ENCODE measurements around the gene STAC3. TPM values are rescaled to one million over a fixed set of nuclear protein-coding genes. Genes with fewer than 3 reads are reported as not detected.
A peak's percentile ranks its signal among the peaks of the same experiment; 100 is the strongest.

Gene STAC3
- total and polyA plus RNA-seq, 2 of the 8 experiments (the other 6 are each of a cell fraction or from before 2014, with no cell fraction given): 0.70 to 1.3 TPM

DNA sequence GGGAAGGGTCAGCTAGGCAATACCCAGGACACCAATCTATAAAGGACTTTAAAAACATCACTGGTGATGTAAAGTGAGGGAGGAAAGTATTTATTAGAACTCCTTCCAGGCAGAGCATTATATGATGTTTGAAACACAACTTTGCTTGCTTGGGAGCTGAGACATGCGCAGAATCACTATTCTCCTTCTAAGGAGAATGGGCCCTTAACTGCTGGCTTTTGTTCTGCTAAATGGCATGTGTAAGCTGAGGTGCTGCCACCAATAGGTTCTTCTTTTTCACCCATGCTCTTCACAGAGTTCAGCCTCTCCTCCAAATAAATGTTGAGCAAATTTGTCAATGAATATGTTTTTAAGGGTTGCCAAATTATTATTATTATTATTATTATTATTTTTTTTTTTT, 3.9 kb downstream of the STAC3 start:
- DNase-seq (ENCODE audit: low read depth in 1 of 2, low spot score in 2 of 2): no peak
- peaks cover 2% of the 10 kb centered on the region; the same call in 1 of the 2 replicates for H3K23me2 ChIP-seq (ENCODE audit: low read depth, low read length)
- no peaks in the 10 kb centered on the region for H4K20me1 ChIP-seq (replicated peaks in 1 of 2; ENCODE audit: control insufficient read depth in 1 of 2, insufficient read depth in 2 of 2, low read length in 2 of 2)
- peak overlapping the region; percentile 38 to 47; a peak in 3 of 4 replicates for H3K4me2 ChIP-seq (ENCODE audit: insufficient read depth in 1 of 2, low read depth in 2 of 2, low read length in 2 of 2)
- no peak overlapping the region for H2AFZ ChIP-seq (ENCODE audit: low read length)
- WGBS, 2 experiments (ENCODE audit: extremely low coverage in 1 of 2, insufficient coverage in 1 of 2, insufficient read length in 1 of 2, insufficient replicate concordance in 2 of 2, low coverage in 1 of 2, low lambda C conversion rate in 2 of 2, missing lambda C conversion rate in 1 of 2): 35% methylated on average over 1 of the region's 1 CpG; no CpG with 5 or more reads in 1 of the 2 experiments
- H3K18ac ChIP-seq (ENCODE audit: extremely low read depth, low read length): no peak overlapping the region
- FAIRE-seq: no peak
- no peak overlapping the region for H3K9ac ChIP-seq (replicated peaks in 1 of 4; ENCODE audit: extremely low read depth in 1 of 4, low read depth in 3 of 4, low read length in 3 of 4)
- peak overlapping the region; percentile 82; the same call in 1 of the 2 replicates for H2BK5ac ChIP-seq (ENCODE audit: low read depth, low read length)
- no peak overlapping the region for H4K91ac ChIP-seq (replicated peaks; ENCODE audit: insufficient read length, low read length)
- peaks cover 5 to 16% (median 11%) of the 10 kb centered on the region in 4 experiments for H3K4me1 ChIP-seq (replicated peaks in 1 of 4; ENCODE audit: control insufficient read depth in 3 of 4, insufficient read depth in 4 of 4, low read length in 3 of 4)
- no peak overlapping the region for H3K4me3 ChIP-seq (ENCODE audit: extremely low read depth in 1 of 4, insufficient read depth in 2 of 4, low read depth in 3 of 4, low read length in 4 of 4)
- CTCF ChIA-PET (ENCODE audit: partially characterized antibody): interaction anchor here (0.6 to 27.9 kb wide), 16 partner anchors 8 to 230 kb away, joined by 3 to 726 read pairs (median 3); partner anchors contain the start of genes GLI1, INHBE, NXPH4 and SHMT2
- POLR2A ChIA-PET (ENCODE audit: partially characterized antibody): interaction anchor here (0.9 to 23.7 kb wide), 9 partner anchors 17 to 214 kb away, joined by 3 to 852 read pairs (median 4); partner anchors contain the start of genes NXPH4 and SHMT2
- no peak overlapping the region for H4K5ac ChIP-seq (ENCODE audit: insufficient read length, low read depth, low read length)
- H3K14ac ChIP-seq (ENCODE audit: insufficient read length): no peak overlapping the region
- no peak overlapping the region for H3K27ac ChIP-seq (ENCODE audit: low read depth, low read length)
- H3K23ac ChIP-seq (ENCODE audit: insufficient read length): no peak overlapping the region
- H3K36me3 ChIP-seq (ENCODE audit: control insufficient read depth in 2 of 4, insufficient read depth in 4 of 4, low read length in 3 of 4): no peaks in the 10 kb centered on the region
- H2BK12ac ChIP-seq (ENCODE audit: low read depth, low read length): 0 out of 2 replicates have a peak overlapping the region, but pooled peaks have one; percentile 75
- H3K79me1 ChIP-seq (ENCODE audit: low read depth, low read length): no peaks in the 10 kb centered on the region
- H4K8ac ChIP-seq (ENCODE audit: extremely low read depth, insufficient read depth, low read length): no peak overlapping the region
- H3K79me2 ChIP-seq (ENCODE audit: control insufficient read depth in 1 of 2, insufficient read depth in 2 of 2, low read length in 2 of 2): no peaks in the 10 kb centered on the region
- no peak overlapping the region; the same call in 1 of the 2 replicates for H2BK15ac ChIP-seq (ENCODE audit: low read length)
- TF ChIP-seq NANOG (IDR thresholded peaks at IDR 0.05; ENCODE audit: insufficient read depth, low read depth, low read length, poor library complexity, severe bottlenecking) (peak; percentile 86), CTBP2 (IDR thresholded peaks at IDR 0.05; ENCODE audit: borderline replicate concordance, insufficient read depth, insufficient read length, low read length) (no peak), NRF1 (IDR thresholded peaks at IDR 0.05; ENCODE audit: low read depth, low read length) (peak; percentile 40; the same call in 1 of the 2 replicates), SIRT6 (IDR thresholded peaks at IDR 0.05; ENCODE audit: low read length) (no peak)
- TF ChIP-seq, protein P1, sequence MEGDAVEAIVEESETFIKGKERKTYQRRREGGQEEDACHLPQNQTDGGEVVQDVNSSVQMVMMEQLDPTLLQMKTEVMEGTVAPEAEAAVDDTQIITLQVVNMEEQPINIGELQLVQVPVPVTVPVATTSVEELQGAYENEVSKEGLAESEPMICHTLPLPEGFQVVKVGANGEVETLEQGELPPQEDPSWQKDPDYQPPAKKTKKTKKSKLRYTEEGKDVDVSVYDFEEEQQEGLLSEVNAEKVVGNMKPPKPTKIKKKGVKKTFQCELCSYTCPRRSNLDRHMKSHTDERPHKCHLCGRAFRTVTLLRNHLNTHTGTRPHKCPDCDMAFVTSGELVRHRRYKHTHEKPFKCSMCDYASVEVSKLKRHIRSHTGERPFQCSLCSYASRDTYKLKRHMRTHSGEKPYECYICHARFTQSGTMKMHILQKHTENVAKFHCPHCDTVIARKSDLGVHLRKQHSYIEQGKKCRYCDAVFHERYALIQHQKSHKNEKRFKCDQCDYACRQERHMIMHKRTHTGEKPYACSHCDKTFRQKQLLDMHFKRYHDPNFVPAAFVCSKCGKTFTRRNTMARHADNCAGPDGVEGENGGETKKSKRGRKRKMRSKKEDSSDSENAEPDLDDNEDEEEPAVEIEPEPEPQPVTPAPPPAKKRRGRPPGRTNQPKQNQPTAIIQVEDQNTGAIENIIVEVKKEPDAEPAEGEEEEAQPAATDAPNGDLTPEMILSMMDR (IDR thresholded peaks at IDR 0.05; ENCODE audit: control extremely low read depth in 1 of 3, insufficient read depth in 1 of 3, low read depth in 1 of 3, low read length in 3 of 3): peak in 1 of 3 experiments; percentile 6; a peak in 1 of 4 replicates
- no peak overlapping the region for H3K56ac ChIP-seq (replicated peaks; ENCODE audit: insufficient read length, low read depth, low read length)
- H3K9me3 ChIP-seq (ENCODE audit: insufficient read depth in 2 of 2, low read depth in 1 of 2, low read length in 1 of 2): no peaks in the 10 kb centered on the region; a peak in 1 of 4 replicates
- H2BK120ac ChIP-seq (replicated peaks; ENCODE audit: low read depth, low read length): no peak overlapping the region
- H3K4ac ChIP-seq (replicated peaks; ENCODE audit: insufficient read length, low read depth, low read length): no peak overlapping the region
- H2BK20ac ChIP-seq (ENCODE audit: low read length): 0 out of 2 replicates have a peak overlapping the region, but pooled peaks have one; percentile 9
- H2AK5ac ChIP-seq (ENCODE audit: low read depth, low read length): no peak overlapping the region
- H3K27me3 ChIP-seq (replicated peaks in 1 of 4; ENCODE audit: control insufficient read depth in 3 of 4, extremely low read depth in 1 of 4, insufficient read depth in 3 of 4, low read length in 3 of 4): peaks cover 5 to 18% (median 16%) of the 10 kb centered on the region in 4 experiments
